ENCODE measurements around the gene MTSS2. TPM values are rescaled to one million over a fixed set of nuclear protein-coding genes. Genes with fewer than 3 reads are reported as not detected.

The MTSS2 gene
- polyA plus RNA-seq, 1 of the 3 experiments (the other 2 are of a cell fraction) = 54.1 TPM

DNA sequence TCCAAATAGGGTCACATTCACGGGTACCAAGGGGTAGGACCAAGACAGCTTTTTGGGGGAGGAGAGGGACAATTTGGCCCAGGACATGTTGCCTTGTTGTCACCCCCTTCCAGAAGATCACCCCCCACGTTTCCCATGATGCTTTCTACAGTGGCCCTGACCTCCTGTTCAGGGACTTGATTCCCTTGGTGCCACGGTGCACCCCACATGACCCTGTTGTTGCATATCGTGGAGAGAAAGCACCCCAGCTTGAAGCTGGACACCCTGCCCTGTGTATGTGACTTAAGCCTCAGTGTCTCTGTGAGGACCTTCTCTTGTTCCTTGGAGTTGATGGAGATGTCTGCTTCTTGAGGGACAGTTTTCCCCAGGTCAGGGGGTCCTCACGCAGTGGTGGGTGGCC, 26.9 kb downstream of the MTSS2 start:
- H3K27ac ChIP-seq (ENCODE audit: low read depth in 2 of 2, low read length in 1 of 2) = no peak overlapping the region
- no peak for DNase-seq
- H3F3A ChIP-seq (replicated peaks; ENCODE audit: insufficient read depth) = no peaks in the 10 kb centered on the region
- H3K9me2 ChIP-seq = no peaks in the 10 kb centered on the region
- H3K9me3 ChIP-seq = no peaks in the 10 kb centered on the region
- TF ChIP-seq, protein P1, sequence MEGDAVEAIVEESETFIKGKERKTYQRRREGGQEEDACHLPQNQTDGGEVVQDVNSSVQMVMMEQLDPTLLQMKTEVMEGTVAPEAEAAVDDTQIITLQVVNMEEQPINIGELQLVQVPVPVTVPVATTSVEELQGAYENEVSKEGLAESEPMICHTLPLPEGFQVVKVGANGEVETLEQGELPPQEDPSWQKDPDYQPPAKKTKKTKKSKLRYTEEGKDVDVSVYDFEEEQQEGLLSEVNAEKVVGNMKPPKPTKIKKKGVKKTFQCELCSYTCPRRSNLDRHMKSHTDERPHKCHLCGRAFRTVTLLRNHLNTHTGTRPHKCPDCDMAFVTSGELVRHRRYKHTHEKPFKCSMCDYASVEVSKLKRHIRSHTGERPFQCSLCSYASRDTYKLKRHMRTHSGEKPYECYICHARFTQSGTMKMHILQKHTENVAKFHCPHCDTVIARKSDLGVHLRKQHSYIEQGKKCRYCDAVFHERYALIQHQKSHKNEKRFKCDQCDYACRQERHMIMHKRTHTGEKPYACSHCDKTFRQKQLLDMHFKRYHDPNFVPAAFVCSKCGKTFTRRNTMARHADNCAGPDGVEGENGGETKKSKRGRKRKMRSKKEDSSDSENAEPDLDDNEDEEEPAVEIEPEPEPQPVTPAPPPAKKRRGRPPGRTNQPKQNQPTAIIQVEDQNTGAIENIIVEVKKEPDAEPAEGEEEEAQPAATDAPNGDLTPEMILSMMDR (IDR thresholded peaks at IDR 0.05) = no peak
- TF ChIP-seq FOSL2 (IDR thresholded peaks at IDR 0.05; ENCODE audit: borderline replicate concordance, low read depth) (no peak), TCF12 (IDR thresholded peaks at IDR 0.05) (no peak), EP300 (IDR thresholded peaks at IDR 0.05; ENCODE audit: borderline replicate concordance in 1 of 2, low read depth in 1 of 2, low read length in 1 of 2) (no peak), TEAD4 (IDR thresholded peaks at IDR 0.05; ENCODE audit: borderline replicate concordance, insufficient read depth) (no peak), TAF1 (IDR thresholded peaks at IDR 0.05; ENCODE audit: borderline replicate concordance, low read depth, low read length) (no peak), GABPA (IDR thresholded peaks at IDR 0.05; ENCODE audit: low read depth) (no peak)
- TF ChIP-seq, protein P2, sequence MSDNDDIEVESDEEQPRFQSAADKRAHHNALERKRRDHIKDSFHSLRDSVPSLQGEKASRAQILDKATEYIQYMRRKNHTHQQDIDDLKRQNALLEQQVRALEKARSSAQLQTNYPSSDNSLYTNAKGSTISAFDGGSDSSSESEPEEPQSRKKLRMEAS (IDR thresholded peaks at IDR 0.05; ENCODE audit: low read depth) = no peak
- TF ChIP-seq, protein P3, sequence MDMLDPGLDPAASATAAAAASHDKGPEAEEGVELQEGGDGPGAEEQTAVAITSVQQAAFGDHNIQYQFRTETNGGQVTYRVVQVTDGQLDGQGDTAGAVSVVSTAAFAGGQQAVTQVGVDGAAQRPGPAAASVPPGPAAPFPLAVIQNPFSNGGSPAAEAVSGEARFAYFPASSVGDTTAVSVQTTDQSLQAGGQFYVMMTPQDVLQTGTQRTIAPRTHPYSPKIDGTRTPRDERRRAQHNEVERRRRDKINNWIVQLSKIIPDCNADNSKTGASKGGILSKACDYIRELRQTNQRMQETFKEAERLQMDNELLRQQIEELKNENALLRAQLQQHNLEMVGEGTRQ (IDR thresholded peaks at IDR 0.05; ENCODE audit: borderline replicate concordance, low read depth, low read length) = no peak
- peaks cover 2 to 6% of the 10 kb centered on the region in 2 experiments for H3K36me3 ChIP-seq (replicated peaks in 1 of 2; ENCODE audit: control insufficient read depth in 1 of 2, insufficient read depth in 2 of 2, low read length in 1 of 2)
- H3K79me2 ChIP-seq (ENCODE audit: insufficient read depth) = no peaks in the 10 kb centered on the region
- WGBS (ENCODE audit: low lambda C conversion rate) = 92% methylated on average over 5 of the region's 5 CpGs
- POLR2A ChIA-PET = no interaction called here
- no peak overlapping the region for H3K4me2 ChIP-seq
- H3K4me3 ChIP-seq (ENCODE audit: low read depth in 2 of 2, low read length in 1 of 2) = no peak overlapping the region
- H3K9ac ChIP-seq = no peak overlapping the region
- H3K27me3 ChIP-seq (ENCODE audit: insufficient read depth) = no peaks in the 10 kb centered on the region
- peaks cover 13% of the 10 kb centered on the region for H4K20me1 ChIP-seq (ENCODE audit: insufficient read depth)
- H2AFZ ChIP-seq (ENCODE audit: low read depth) = no peak overlapping the region
- CTCF ChIA-PET = interaction anchor here (1.9 to 6.5 kb wide), 2 partner anchors 112 kb away, joined by 18 to 57 read pairs; no protein-coding TSS in a partner anchor
- peaks cover 0 to 14% of the 10 kb centered on the region in 2 experiments; a peak in 1 of 4 replicates for H3K4me1 ChIP-seq (ENCODE audit: control insufficient read depth in 1 of 2, insufficient read depth in 2 of 2, low read depth in 1 of 2, low read length in 1 of 2)

DNA sequence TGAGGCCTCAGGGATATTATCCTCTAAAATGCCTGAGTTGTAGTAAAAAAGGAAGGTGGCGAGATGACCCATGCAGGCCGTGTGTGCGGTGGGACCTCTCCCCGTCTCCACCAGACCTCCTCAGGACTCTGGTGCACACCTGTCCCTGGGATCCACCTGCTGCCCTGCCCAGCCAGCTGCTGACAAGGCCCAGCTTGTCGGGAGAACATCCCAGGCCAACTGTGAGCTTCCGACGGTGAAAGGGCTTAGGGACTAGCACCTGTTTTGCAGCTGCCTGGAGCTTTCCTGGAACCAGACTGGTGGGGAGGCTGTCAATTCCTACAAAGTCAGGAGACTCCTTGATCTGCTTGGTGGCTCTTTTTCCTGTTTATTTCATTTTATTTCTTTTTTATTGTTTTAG, 27.9 kb downstream of the MTSS2 start:
- no peak overlapping the region for H3K4me3 ChIP-seq (ENCODE audit: low read depth in 2 of 2, low read length in 1 of 2)
- CTCF ChIA-PET = interaction anchor here (6.5 kb wide), 1 partner anchor 113 kb away, joined by 57 read pairs; no protein-coding TSS in a partner anchor
- TF ChIP-seq TEAD4 (IDR thresholded peaks at IDR 0.05; ENCODE audit: borderline replicate concordance, insufficient read depth) = no peak

More for the DNA sequence above, 27.9 kb downstream of the MTSS2 start:
- H3K9me3 ChIP-seq = no peaks in the 10 kb centered on the region
- no peaks in the 10 kb centered on the region for H3F3A ChIP-seq (replicated peaks; ENCODE audit: insufficient read depth)
- H3K9ac ChIP-seq = no peak overlapping the region
- no peak overlapping the region for H3K4me2 ChIP-seq
- no peak for DNase-seq
- no peaks in the 10 kb centered on the region for H3K9me2 ChIP-seq
- H3K4me1 ChIP-seq (ENCODE audit: control insufficient read depth in 1 of 2, insufficient read depth in 2 of 2, low read depth in 1 of 2, low read length in 1 of 2) = peaks cover 0 to 14% of the 10 kb centered on the region in 2 experiments; a peak in 1 of 4 replicates
- H4K20me1 ChIP-seq (ENCODE audit: insufficient read depth) = peaks cover 13% of the 10 kb centered on the region
- H3K36me3 ChIP-seq (replicated peaks in 1 of 2; ENCODE audit: control insufficient read depth in 1 of 2, insufficient read depth in 2 of 2, low read length in 1 of 2) = no peaks in the 10 kb centered on the region
- POLR2A ChIA-PET = no interaction called here
- no peak overlapping the region for H3K27ac ChIP-seq (ENCODE audit: low read depth in 2 of 2, low read length in 1 of 2)
- no peak overlapping the region for H2AFZ ChIP-seq (ENCODE audit: low read depth)
- H3K79me2 ChIP-seq (ENCODE audit: insufficient read depth) = no peaks in the 10 kb centered on the region
- 90% methylated on average over 7 of the region's 7 CpGs for WGBS (ENCODE audit: low lambda C conversion rate)
- H3K27me3 ChIP-seq (ENCODE audit: insufficient read depth) = no peaks in the 10 kb centered on the region
